ENCODE results near the gene CCDC188. TPM values are rescaled to one million over a fixed set of nuclear protein-coding genes. Genes with fewer than 3 reads are reported as not detected.

CCDC188 gene
- total RNA-seq, 1 experiment from 2014 or later, result not detected

DNA sequence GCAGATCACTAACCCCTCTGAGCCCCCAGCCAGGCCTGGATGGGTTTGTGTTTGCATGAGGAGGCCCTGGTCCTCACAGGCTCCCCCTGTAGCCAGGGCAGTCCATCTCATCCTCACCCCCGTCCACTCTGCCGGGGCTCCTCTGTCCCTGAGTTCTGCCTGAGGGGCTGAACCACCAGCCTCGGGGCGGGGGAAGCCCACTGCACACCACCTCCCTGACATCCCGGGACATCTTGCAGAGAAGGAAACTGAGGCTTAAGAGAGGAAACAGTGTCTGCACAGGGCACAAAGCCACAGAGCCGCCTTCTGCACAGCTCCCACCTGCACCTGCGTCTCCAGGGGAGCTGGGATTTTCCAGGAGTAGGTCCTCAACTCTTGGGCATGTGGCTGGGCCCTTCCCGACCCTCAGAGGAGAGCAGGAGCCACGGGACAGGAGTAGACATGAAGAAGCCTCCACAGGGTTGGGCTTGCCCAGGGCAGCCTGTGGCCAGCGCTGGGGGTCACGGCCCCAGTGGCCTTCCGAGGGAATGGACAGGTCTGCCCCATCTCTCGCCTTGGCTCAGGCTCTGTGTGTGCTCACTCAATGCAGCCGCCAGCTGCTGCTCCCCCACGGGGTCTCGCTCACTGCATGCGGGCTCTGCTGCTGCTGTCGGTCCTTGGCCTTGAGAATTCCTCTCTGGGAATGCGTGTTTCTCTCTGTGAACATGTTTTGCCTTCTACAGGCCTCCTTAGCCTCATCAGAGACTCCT is 45.4 kb upstream of the CCDC188 start:
- no peak overlapping the region for H2AFZ ChIP-seq (ENCODE audit: low read length)
- H3K4ac ChIP-seq (ENCODE audit: low read depth, low read length), result no peak overlapping the region
- H3T11ph ChIP-seq (ENCODE audit: low read length), result no peak overlapping the region
- H3K23me2 ChIP-seq (ENCODE audit: insufficient read length, low read depth, low read length, poor library complexity, severe bottlenecking), result no peaks in the 10 kb centered on the region
- no peaks in the 10 kb centered on the region for H4K20me1 ChIP-seq (ENCODE audit: control insufficient read depth, insufficient read depth, insufficient read length)
- H3K4me1 ChIP-seq (ENCODE audit: insufficient read depth, low read length), result no peaks in the 10 kb centered on the region
- Mint-ChIP-seq H3K9me3 (no peaks in the 10 kb centered on the region), H3K4me1 (0 out of 4 replicates have a peak, but pooled peaks cover 0 to 5% of the 10 kb centered on the region in 2 experiments), H3K27ac (peak overlapping the region in 2 of 3 experiments; percentile 25 to 77; a peak in 2 of 7 replicates), H3K36me3 (ENCODE audit: insufficient read depth in 1 of 3, low read depth in 3 of 3) (no peaks in the 10 kb centered on the region), H3K4me3 (no peak overlapping the region), H3K27me3 (ENCODE audit: low read depth) (peaks cover 2% of the 10 kb centered on the region)
- no peak overlapping the region for H4K5ac ChIP-seq (ENCODE audit: insufficient read length, low read depth, low read length)
- H2BK20ac ChIP-seq (ENCODE audit: low read depth, low read length, poor library complexity, severe bottlenecking), result no peak overlapping the region
- no peak overlapping the region for H4K91ac ChIP-seq (ENCODE audit: insufficient read length, low read depth, low read length)
- H3K79me2 ChIP-seq (ENCODE audit: insufficient read depth, low read length), result no peaks in the 10 kb centered on the region
- no peak overlapping the region for H3K18ac ChIP-seq (ENCODE audit: insufficient read length, low read depth, low read length)
- H2BK5ac ChIP-seq (ENCODE audit: insufficient read length, low read length), result no peak overlapping the region
- H3K9ac ChIP-seq (ENCODE audit: extremely low read depth, insufficient read length, low read length), result no peak overlapping the region
- no peak overlapping the region for H2AK5ac ChIP-seq (ENCODE audit: insufficient read length, low read length)
- H3K79me1 ChIP-seq (ENCODE audit: insufficient read depth, low read depth, low read length, poor library complexity, severe bottlenecking), result no peaks in the 10 kb centered on the region
- H3K27me3 ChIP-seq (ENCODE audit: insufficient read depth, low read length), result no peaks in the 10 kb centered on the region
- H2BK12ac ChIP-seq (ENCODE audit: insufficient read length, low read depth, low read length), result no peak overlapping the region
- no peak overlapping the region for H3K4me2 ChIP-seq (ENCODE audit: insufficient read depth, insufficient read length, low read length)
- no peak overlapping the region for H3K14ac ChIP-seq (ENCODE audit: insufficient read depth, low read length)
- no peak overlapping the region for H3K27ac ChIP-seq (ENCODE audit: insufficient read length, low read depth, low read length)
- no peak for DNase-seq
- no peak overlapping the region for H2BK120ac ChIP-seq (ENCODE audit: low read depth, low read length, poor library complexity, severe bottlenecking)
- H2BK15ac ChIP-seq (ENCODE audit: low read depth, low read length), result no peak overlapping the region
- H3K23ac ChIP-seq (ENCODE audit: insufficient read length, low read depth, low read length), result no peak overlapping the region
- H3K9me3 ChIP-seq (ENCODE audit: control insufficient read depth, low read depth, low read length), result no peaks in the 10 kb centered on the region
- no peak overlapping the region for H3K56ac ChIP-seq (ENCODE audit: insufficient read length, low read depth, low read length)
- no peak overlapping the region for H4K8ac ChIP-seq (replicated peaks; ENCODE audit: insufficient read length, low read depth, low read length)
- TF ChIP-seq, protein P1, sequence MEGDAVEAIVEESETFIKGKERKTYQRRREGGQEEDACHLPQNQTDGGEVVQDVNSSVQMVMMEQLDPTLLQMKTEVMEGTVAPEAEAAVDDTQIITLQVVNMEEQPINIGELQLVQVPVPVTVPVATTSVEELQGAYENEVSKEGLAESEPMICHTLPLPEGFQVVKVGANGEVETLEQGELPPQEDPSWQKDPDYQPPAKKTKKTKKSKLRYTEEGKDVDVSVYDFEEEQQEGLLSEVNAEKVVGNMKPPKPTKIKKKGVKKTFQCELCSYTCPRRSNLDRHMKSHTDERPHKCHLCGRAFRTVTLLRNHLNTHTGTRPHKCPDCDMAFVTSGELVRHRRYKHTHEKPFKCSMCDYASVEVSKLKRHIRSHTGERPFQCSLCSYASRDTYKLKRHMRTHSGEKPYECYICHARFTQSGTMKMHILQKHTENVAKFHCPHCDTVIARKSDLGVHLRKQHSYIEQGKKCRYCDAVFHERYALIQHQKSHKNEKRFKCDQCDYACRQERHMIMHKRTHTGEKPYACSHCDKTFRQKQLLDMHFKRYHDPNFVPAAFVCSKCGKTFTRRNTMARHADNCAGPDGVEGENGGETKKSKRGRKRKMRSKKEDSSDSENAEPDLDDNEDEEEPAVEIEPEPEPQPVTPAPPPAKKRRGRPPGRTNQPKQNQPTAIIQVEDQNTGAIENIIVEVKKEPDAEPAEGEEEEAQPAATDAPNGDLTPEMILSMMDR (conservative IDR thresholded peaks at IDR 0.05), result no peak
- WGBS (ENCODE audit: extremely low coverage, insufficient read length, low lambda C conversion rate), result no CpG with 5 or more reads among the region's 19 CpGs

All from H9 (cell line).